HUES64 (cell line): Measurements from ENCODE around the gene APEH.

Experiments used
- H3K27ac ChIP-seq: 2 replicates; pipeline ENCODE4 v1.7.0; 2013; ENCODE audit warnings: low read depth, low read length, inconsistent platforms
- H3K27me3 ChIP-seq: 2 replicates; pipeline ENCODE4 v1.6.1; 2013; ENCODE audit warnings: mild to moderate bottlenecking, low read length; ENCODE audit not compliant: insufficient read depth
- H3K36me3 ChIP-seq: 2 replicates; pipeline ENCODE4 v1.6.1; 2013; ENCODE audit warnings: mild to moderate bottlenecking, low read length; ENCODE audit not compliant: insufficient read depth
- H3K4me1 ChIP-seq: 2 replicates; pipeline ENCODE4 v1.6.1; 2013; ENCODE audit warnings: mild to moderate bottlenecking, low read length, moderate library complexity; ENCODE audit not compliant: insufficient read depth
- H3K4me3 ChIP-seq: 2 replicates; pipeline ENCODE4 v1.5.1; 2013; ENCODE audit warnings: mild to moderate bottlenecking, low read length, moderate library complexity
- H3K9ac ChIP-seq: 2 replicates; pipeline ENCODE4 v1.6.1; 2013; ENCODE audit warnings: mild to moderate bottlenecking, low read depth, low read length
- H3K9me3 ChIP-seq: 2 replicates; pipeline ENCODE4 v1.6.1; 2013; ENCODE audit warnings: low read depth, low read length; ENCODE audit not compliant: insufficient read depth
- WGBS: fragments of 150-250, 120-280 bp; methylation state at CpG from one replicate; pipeline ENCODE4 v1.1.7; 2013; ENCODE audit warnings: missing lambda C conversion rate; 5-methylcytosine and 5-hydroxymethylcytosine counted together

The APEH gene

DNA sequence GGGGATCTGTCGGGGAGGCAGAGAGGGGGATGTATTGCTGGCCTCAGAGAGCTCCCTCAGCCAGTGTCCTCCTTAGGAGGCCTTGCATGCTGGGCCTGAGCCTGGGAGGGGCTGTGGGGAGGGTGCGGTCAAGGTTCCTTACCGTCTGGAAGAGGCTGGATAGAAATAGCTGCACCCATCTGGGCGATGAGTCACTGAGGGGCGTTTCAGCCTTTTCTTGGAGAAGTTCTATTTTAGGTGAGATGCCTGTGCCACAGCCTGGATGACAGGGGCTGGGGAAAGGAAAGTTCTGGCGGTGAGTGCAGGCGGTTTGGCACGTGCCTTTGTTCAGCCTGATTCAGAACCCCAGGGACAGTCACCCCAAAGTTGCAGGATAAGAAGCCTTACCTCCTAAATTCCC lies 35.7 kb upstream of the APEH start:
- Histone ChIP-seq H3K9me3 (no peaks in the 10 kb centered on the region), H3K36me3 (no peaks in the 10 kb centered on the region), H3K4me3 (no peak overlapping the region), H3K27me3 (no peaks in the 10 kb centered on the region), H3K27ac (no peak overlapping the region), H3K9ac (no peak overlapping the region), H3K4me1 (no peaks in the 10 kb centered on the region)
- 61% methylated on average over 8 of the region's 8 CpGs for WGBS

DNA sequence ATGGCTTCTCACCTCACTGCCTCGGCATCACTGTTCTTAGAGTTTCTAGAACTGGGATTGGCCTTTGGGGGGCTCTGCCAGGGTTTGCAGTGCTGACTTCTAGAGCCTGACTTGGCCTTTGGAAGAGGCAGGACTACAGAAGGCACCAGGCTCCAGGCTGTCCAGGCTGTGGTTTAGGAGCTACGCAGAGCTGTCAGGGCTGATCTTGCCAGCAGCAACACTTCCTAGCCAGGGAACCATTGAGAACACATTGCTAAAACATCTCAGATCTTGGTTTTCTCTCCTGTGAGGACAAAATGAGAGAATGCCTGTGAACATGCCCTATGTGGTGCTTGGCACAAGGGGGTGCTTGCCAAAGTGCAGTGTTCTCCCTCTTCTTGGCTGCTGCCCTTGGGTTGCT lies 34.6 kb upstream of the APEH start:
- WGBS: 94% methylated on average over 2 of the region's 2 CpGs
- H3K4me1 ChIP-seq: no peaks in the 10 kb centered on the region

DNA sequence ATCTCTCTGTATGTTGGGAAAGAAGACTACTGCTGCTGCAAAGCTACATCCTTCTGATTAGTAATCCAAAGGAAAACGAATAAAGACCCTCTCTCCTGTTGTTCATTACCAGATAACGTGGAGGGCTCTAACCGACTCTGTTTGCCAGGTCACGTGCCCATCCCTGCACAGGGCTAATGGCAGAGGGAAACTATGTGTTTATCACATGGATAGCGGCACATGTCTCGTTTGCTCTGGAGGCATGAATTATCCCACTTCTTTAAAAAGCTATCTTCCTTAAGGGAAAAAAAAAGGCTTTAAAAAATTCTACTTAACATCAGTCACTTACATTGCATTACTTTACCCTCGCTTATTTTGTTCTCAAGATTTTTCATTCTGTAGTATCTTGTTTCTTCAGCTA lies 32.9 kb upstream of the APEH start:
- Histone ChIP-seq H3K9ac (no peak overlapping the region), H3K9me3 (no peaks in the 10 kb centered on the region), H3K27ac (no peak overlapping the region), H3K27me3 (no peaks in the 10 kb centered on the region), H3K4me1 (no peaks in the 10 kb centered on the region), H3K36me3 (no peaks in the 10 kb centered on the region), H3K4me3 (no peak overlapping the region)
- 78% methylated on average over 7 of the region's 7 CpGs for WGBS

More for the DNA sequence above, 34.6 kb upstream of the APEH start:
- no peak overlapping the region for H3K9ac ChIP-seq
- no peaks in the 10 kb centered on the region for H3K9me3 ChIP-seq
- H3K4me3 ChIP-seq: no peak overlapping the region
- H3K27me3 ChIP-seq: no peaks in the 10 kb centered on the region
- no peak overlapping the region for H3K27ac ChIP-seq
- H3K36me3 ChIP-seq: no peaks in the 10 kb centered on the region

DNA sequence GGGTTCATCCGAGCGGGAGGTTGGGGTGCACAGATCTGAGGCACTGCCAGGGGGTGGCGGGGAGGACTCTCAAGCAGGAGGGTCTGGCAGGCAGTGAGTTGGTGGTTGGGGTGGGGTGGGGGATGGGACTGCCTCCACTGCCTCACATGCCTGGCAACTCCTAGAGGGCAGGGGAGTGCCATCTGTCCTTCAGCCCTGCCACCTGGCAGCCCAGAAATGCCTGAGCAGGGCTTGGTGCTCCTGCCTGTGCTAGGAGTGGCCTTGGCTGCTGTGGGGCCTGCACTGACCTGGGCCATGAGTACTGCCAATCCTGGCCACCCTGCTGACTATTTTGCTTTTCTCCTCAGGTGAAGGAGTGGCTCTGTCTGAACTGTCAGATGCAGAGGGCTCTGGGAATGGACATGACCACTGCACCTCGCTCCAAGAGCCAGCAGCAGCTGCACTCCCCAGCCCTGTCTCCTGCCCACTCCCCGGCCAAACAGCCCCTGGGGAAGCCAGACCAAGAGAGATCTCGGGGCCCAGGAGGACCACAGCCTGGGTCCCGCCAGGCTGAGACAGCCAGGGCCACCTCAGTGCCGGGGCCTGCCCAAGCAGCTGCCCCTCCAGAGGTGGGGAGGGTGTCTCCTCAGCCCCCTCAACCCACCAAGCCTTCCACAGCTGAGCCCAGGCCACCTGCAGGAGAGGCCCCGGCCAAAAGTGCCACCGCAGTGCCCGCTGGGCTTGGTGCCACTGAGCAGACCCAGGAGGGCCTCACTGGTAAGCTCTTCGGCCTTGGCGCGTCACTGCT lies 32.0 kb upstream of the APEH start:
- H3K27me3 ChIP-seq: no peaks in the 10 kb centered on the region
- H3K4me3 ChIP-seq: no peak overlapping the region
- no peaks in the 10 kb centered on the region for H3K9me3 ChIP-seq
- no peaks in the 10 kb centered on the region for H3K4me1 ChIP-seq
- H3K36me3 ChIP-seq: no peaks in the 10 kb centered on the region
- H3K9ac ChIP-seq: no peak overlapping the region
- H3K27ac ChIP-seq: no peak overlapping the region
- WGBS: 92% methylated on average over 14 of the region's 14 CpGs

DNA sequence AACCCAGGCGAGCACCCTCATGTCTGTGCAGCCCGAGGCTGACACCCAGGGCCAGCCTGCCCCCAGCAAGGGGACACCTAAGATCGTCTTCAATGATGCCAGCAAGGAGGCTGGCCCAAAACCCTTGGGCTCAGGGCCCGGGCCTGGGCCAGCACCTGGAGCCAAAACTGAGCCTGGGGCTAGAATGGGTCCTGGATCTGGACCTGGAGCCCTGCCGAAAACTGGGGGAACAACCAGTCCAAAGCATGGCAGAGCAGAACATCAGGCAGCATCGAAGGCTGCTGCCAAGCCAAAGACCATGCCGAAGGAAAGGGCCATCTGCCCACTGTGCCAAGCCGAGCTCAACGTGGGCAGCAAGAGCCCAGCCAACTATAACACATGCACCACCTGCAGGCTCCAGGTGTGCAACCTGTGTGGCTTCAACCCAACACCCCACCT lies 31.4 kb upstream of the APEH start:
- WGBS: 89% methylated on average over 9 of the region's 9 CpGs
- no peak overlapping the region for H3K9ac ChIP-seq
- no peak overlapping the region for H3K4me3 ChIP-seq
- no peaks in the 10 kb centered on the region for H3K36me3 ChIP-seq
- no peaks in the 10 kb centered on the region for H3K4me1 ChIP-seq
- H3K27ac ChIP-seq: no peak overlapping the region
- no peaks in the 10 kb centered on the region for H3K27me3 ChIP-seq
- H3K9me3 ChIP-seq: no peaks in the 10 kb centered on the region

DNA sequence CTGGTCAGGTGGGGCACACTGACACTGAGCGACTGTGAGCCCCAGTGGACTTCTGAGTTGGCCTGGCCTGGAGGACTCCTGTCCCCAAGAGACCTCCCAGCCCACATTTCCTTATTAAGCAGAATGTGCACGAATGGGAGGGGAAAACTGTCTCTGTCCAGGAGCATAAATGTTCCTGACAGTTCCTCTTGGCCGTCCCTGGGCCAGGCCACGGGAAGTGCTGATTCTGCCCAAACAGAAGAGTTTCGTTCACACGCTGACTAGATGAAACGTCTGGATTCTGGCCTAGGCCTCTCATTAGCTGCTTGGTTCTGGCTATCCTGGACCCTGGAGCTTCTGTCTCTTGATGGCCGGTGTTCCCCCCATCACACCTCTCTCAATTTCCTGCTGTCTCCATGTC lies 29.5 kb upstream of the APEH start:
- Histone ChIP-seq H3K4me3 (no peak overlapping the region), H3K27me3 (no peaks in the 10 kb centered on the region), H3K36me3 (no peaks in the 10 kb centered on the region), H3K4me1 (no peaks in the 10 kb centered on the region), H3K9me3 (no peaks in the 10 kb centered on the region), H3K27ac (no peak overlapping the region), H3K9ac (no peak overlapping the region)
- 94% methylated on average over 8 of the region's 8 CpGs for WGBS

DNA sequence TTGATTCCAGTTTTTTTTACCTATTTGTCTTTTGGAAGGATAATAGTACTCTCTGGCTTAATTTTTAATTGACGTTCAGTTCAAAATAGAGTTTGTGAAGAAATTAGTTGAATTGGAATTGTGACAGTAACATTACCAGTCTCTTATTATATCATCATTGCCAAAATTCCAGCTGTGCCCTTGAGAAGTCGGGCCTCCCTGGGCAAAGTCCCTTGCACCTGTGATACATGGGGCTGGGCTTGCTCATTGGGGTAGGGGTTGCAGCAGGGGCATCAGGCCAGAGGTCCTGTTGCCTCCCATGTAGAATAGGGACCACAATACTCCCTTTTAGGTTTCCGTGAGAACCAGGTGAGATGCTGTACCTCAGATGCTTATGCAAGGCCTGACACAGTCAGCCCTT lies 27.9 kb upstream of the APEH start:
- Histone ChIP-seq H3K27ac (no peak overlapping the region), H3K4me3 (no peak overlapping the region), H3K9me3 (no peaks in the 10 kb centered on the region), H3K36me3 (no peaks in the 10 kb centered on the region), H3K4me1 (no peaks in the 10 kb centered on the region), H3K9ac (no peak overlapping the region), H3K27me3 (no peaks in the 10 kb centered on the region)
- WGBS: 91% methylated on average over 3 of the region's 3 CpGs

DNA sequence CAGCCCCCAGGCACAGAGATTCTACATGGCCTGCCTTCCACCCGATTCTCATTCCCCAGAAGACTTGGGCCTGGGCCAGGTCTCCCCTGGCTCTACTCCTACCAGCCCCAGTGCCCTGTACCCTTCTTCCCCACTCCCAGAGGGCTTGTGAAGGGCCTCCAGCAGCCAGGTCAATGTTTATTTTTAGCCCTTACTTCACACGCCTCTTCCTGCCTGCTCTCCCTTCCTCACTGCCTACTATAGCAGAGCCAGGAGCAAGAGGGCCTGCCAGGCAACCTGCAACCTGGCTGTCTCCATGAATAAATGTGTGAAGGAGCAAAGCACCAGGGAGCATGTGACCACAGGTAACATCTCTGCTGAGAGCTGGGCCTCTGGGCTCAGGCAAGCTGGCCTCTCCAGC lies 26.4 kb upstream of the APEH start:
- H3K9ac ChIP-seq: no peak overlapping the region
- 78% methylated on average over 2 of the region's 2 CpGs for WGBS
- no peak overlapping the region for H3K4me3 ChIP-seq
- H3K9me3 ChIP-seq: no peaks in the 10 kb centered on the region
- no peaks in the 10 kb centered on the region for H3K36me3 ChIP-seq
- no peak overlapping the region for H3K27ac ChIP-seq
- H3K27me3 ChIP-seq: no peaks in the 10 kb centered on the region
- no peaks in the 10 kb centered on the region for H3K4me1 ChIP-seq

DNA sequence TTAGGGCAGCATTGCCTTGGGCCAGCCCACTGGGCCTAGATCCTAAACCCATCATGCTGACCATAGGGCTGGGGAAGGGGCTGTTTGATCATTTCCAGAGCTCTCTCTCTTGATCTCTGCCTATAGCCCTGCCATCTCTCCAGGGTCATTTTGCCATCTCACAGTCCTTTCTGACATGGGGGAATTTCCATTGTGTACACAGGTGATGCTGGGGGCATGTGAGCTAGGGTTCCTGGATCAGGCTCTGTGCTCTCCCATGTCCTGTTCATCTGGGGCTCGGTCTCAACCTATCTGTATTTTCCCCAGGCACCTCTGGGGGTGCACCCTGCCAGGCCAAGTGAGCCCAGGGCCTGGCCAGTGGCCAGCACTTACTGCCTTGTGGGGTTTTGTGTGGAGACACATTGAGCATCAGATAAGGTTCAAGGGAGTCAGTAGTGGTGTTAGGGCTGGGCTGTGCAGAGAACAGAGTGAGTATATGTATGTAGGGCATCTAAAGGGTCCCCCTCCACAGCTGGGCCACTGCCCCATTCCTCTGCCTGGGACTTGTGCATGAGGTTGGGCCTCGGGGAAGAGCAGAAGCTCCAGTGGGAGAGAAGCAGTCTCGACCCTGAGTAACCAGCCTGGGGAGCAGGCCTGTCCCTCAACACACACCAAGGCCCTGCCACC lies 25.7 kb upstream of the APEH start:
- H3K9ac ChIP-seq: no peak overlapping the region
- WGBS: 94% methylated on average over 3 of the region's 3 CpGs

DNA sequence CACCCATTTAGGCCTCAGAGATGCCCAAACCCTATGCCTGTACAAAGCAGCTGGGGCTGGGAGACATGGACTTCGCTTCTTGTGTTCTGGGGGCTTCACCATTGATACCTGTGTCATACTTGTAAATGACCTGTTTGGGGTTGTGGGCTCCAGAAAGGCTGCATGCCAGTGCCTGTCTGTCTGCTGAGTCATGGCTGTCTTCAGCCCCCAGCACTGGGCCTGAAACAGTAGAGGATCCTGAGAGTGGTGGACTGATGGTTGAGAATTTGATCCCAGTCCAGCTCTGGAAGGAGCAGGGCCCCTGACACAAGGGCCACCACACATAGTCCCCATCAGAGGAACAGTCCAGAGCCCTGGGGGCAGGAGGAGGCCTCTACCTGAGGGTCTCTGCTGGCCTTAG lies 24.6 kb upstream of the APEH start:
- Histone ChIP-seq H3K4me3 (no peak overlapping the region), H3K9me3 (no peaks in the 10 kb centered on the region), H3K4me1 (no peaks in the 10 kb centered on the region), H3K36me3 (no peaks in the 10 kb centered on the region), H3K27me3 (no peaks in the 10 kb centered on the region), H3K27ac (no peak overlapping the region), H3K9ac (no peak overlapping the region)
- WGBS: 90% methylated on average over 1 of the region's 1 CpG

More for the DNA sequence above, 25.7 kb upstream of the APEH start:
- no peaks in the 10 kb centered on the region for H3K36me3 ChIP-seq
- H3K4me1 ChIP-seq: no peaks in the 10 kb centered on the region
- no peaks in the 10 kb centered on the region for H3K9me3 ChIP-seq
- no peak overlapping the region for H3K27ac ChIP-seq
- no peak overlapping the region for H3K4me3 ChIP-seq
- H3K27me3 ChIP-seq: no peaks in the 10 kb centered on the region

DNA sequence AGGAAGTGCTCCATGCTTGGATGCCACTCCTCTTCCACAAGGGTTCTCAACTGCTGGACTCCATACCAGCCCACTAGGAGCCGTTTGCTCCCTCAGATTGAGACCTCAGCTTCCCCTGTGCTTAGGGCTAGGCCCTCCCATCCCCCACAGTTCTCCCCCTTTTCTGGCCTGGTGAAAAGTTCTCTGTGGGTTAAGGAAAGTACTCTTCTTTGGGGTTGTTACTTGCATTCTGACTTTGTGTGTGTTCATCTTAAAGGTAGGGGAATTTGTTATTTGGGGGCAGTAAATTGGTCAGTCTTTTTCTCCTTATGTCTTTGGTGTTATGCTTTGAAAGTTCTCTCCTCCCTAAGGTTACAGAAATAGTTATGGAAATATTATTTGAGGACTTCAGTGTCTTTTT lies 24.0 kb upstream of the APEH start:
- H3K9me3 ChIP-seq: no peaks in the 10 kb centered on the region
- no peak overlapping the region for H3K4me3 ChIP-seq
- no peaks in the 10 kb centered on the region for H3K4me1 ChIP-seq
- no peak overlapping the region for H3K9ac ChIP-seq
- no peaks in the 10 kb centered on the region for H3K27me3 ChIP-seq
- H3K36me3 ChIP-seq: no peaks in the 10 kb centered on the region
- WGBS: 87% methylated on average over 1 of the region's 1 CpG
- no peak overlapping the region for H3K27ac ChIP-seq
